Esophagus mucosa (tissue), 1 donor: ENCODE measurements around the gene KLK7. TPM values are rescaled to one million over a fixed set of nuclear protein-coding genes. Genes with fewer than 3 reads are reported as not detected.
"Not testable (repeated sequence)": the region's sequence is repeated elsewhere in the genome, so short reads cannot be mapped to it uniquely, and the experiment has no call there.

Experiments used
- ATAC-seq: fragments of 200-7000 bp; cut with Tn5 transposase; one replicate; pipeline ENCODE4 v1.9.1; 2020
- total RNA-seq: library from RNA; stranded (reverse); gene quantifications from one replicate; pipeline ENCODE4 v1.2.4, GENCODE V29; 2023
- donor health status: DM: yes; HTN: yes; CAD: no.

Gene KLK7
- total RNA-seq, 1 donor from 2014 or later, result 146 TPM

- peak; percentile 77 for ATAC-seq
Measured at GRCh38 chr19:51010066-51010795, 26.5 kb upstream of the KLK7 start.

GRCh38 chr19:51009061-51009891 lies 25.6 kb upstream of the KLK7 start:
- peak; percentile 22 for ATAC-seq

- no peak for ATAC-seq
Measured at GRCh38 chr19:51007488-51007887, 23.8 kb upstream of the KLK7 start.

GRCh38 chr19:51006406-51006805 lies 22.7 kb upstream of the KLK7 start:
- no peak for ATAC-seq

- no peak for ATAC-seq
Measured at GRCh38 chr19:51005248-51005647, 21.5 kb upstream of the KLK7 start.

- ATAC-seq, result no peak
Measured at GRCh38 chr19:51003316-51003715, 19.6 kb upstream of the KLK7 start.

- peak; percentile 85 for ATAC-seq
Measured at GRCh38 chr19:51002542-51003311, 19.0 kb upstream of the KLK7 start.

GRCh38 chr19:51002089-51002532 lies 18.4 kb upstream of the KLK7 start:
- peak; percentile 68 for ATAC-seq

GRCh38 chr19:51001515-51001914 lies 17.8 kb upstream of the KLK7 start, which contains the start of gene KLK8:
KLK8 (minus strand) TSS chr19:51001604; CDS start chr19:51001167, 437 bp downstream.
- peak; percentile 59 for ATAC-seq

- ATAC-seq, result peak; percentile 56
Measured at GRCh38 chr19:51000981-51001380, 17.3 kb upstream of the KLK7 start.

- peak; percentile 11 for ATAC-seq
Measured at GRCh38 chr19:51000426-51000825, 16.7 kb upstream of the KLK7 start.

- ATAC-seq, result no peak
Measured at GRCh38 chr19:50998686-50999085, 15.0 kb upstream of the KLK7 start.

GRCh38 chr19:50998061-50998460 lies 14.3 kb upstream of the KLK7 start:
- ATAC-seq, result no peak

- ATAC-seq, result peak; percentile 9
Measured at GRCh38 chr19:50994129-50994528, 10.4 kb upstream of the KLK7 start.

GRCh38 chr19:50992666-50993035 lies 8.9 kb upstream of the KLK7 start:
- peak; percentile 62 for ATAC-seq

GRCh38 chr19:50984416-50984815 lies 699 bp upstream of the KLK7 start:
- ATAC-seq, result not testable (repeated sequence)

GRCh38 chr19:50982186-50982585 lies 1.5 kb downstream of the KLK7 start:
- no peak for ATAC-seq

GRCh38 chr19:50981587-50982146 lies 2.0 kb downstream of the KLK7 start:
- peak; percentile 6 for ATAC-seq

GRCh38 chr19:50980208-50980607 lies 3.5 kb downstream of the KLK7 start:
- ATAC-seq, result no peak

GRCh38 chr19:50979758-50980157 lies 4.0 kb downstream of the KLK7 start:
- no peak for ATAC-seq

- ATAC-seq, result no peak
Measured at GRCh38 chr19:50978772-50979390, 4.8 kb downstream of the KLK7 start.

GRCh38 chr19:50977626-50978025 lies 6.1 kb downstream of the KLK7 start:
- no peak for ATAC-seq
